ENCODE results near the gene ATF3.

DNA sequence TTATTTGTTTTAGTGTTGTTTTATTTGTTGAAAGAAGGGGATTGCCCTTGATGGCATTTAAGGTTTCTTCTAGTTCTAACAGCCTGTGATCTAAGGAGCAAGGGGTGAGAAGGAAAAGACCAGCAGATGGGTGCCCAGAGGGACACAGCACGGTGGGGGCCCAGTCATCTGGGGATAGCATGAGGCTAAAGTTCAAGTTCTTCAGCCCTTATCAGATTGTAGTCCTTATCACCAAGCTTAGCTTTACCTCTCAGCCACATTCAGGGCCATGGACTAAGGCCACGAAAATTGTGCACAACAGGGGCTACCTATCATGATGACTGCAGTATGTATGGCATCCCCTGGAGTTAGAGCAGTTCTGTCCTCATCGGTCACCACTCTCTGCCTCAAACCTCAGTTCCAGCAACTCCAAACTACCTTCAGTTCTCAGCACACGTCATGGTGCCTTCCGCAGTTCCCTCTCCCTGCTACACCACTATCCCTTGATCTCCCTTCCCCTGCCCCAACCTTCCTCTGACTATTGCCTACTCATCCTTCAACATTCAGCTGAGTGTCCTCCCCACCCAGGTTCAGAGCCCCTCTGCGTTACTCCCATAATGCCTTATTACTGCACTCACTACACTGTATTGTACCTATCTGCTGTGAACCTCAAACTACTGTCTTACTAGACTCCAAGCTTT lies 36.4 kb downstream of the ATF3 start:
- TF ChIP-seq, protein P1, sequence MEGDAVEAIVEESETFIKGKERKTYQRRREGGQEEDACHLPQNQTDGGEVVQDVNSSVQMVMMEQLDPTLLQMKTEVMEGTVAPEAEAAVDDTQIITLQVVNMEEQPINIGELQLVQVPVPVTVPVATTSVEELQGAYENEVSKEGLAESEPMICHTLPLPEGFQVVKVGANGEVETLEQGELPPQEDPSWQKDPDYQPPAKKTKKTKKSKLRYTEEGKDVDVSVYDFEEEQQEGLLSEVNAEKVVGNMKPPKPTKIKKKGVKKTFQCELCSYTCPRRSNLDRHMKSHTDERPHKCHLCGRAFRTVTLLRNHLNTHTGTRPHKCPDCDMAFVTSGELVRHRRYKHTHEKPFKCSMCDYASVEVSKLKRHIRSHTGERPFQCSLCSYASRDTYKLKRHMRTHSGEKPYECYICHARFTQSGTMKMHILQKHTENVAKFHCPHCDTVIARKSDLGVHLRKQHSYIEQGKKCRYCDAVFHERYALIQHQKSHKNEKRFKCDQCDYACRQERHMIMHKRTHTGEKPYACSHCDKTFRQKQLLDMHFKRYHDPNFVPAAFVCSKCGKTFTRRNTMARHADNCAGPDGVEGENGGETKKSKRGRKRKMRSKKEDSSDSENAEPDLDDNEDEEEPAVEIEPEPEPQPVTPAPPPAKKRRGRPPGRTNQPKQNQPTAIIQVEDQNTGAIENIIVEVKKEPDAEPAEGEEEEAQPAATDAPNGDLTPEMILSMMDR (IDR thresholded peaks at IDR 0.05; ENCODE audit: borderline replicate concordance, extremely low read depth, low read length, poor library complexity, severe bottlenecking), result no peak
- TF ChIP-seq EZH2 (IDR thresholded peaks at IDR 0.05; ENCODE audit: borderline replicate concordance, low read depth, low read length, severe bottlenecking), result no peak
